ENCODE measurements around the gene NRL.

DNA sequence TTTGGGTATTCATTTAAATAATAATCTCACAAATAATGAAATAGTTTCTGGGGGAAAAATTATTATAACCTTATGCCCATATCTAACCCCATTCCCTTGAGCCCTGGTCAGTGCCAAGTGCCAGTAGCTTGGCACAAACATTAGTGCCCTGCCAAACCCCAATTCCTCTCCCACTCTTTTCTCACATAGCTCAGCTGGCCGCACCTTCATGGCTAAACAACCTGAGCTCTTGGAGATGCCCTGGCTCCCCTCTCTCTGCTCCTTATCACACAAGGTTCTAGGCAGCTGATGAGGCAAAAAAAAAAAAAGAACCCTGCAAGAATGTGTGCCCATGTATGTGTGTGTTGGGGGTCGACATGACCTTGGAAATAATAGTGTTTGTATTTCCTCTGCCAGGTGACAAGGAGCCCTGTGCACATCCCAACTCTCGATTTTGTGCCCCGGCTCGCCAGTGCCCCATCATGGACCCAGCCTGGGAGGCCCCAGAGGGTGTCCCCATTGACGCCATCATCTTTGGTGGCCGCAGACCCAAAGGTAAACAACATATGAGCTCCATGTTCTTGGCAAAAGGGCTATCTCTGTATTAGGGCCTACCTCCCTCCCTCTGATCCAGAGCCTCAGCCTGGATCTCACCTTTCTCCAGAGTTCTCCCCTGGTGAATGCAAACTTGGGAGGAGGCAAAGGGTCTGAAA lies 12.2 kb downstream of the NRL start:
- TF ChIP-seq, protein P1, sequence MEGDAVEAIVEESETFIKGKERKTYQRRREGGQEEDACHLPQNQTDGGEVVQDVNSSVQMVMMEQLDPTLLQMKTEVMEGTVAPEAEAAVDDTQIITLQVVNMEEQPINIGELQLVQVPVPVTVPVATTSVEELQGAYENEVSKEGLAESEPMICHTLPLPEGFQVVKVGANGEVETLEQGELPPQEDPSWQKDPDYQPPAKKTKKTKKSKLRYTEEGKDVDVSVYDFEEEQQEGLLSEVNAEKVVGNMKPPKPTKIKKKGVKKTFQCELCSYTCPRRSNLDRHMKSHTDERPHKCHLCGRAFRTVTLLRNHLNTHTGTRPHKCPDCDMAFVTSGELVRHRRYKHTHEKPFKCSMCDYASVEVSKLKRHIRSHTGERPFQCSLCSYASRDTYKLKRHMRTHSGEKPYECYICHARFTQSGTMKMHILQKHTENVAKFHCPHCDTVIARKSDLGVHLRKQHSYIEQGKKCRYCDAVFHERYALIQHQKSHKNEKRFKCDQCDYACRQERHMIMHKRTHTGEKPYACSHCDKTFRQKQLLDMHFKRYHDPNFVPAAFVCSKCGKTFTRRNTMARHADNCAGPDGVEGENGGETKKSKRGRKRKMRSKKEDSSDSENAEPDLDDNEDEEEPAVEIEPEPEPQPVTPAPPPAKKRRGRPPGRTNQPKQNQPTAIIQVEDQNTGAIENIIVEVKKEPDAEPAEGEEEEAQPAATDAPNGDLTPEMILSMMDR (IDR thresholded peaks at IDR 0.05) = no peak
- TF ChIP-seq POLR2AphosphoS5 (IDR thresholded peaks at IDR 0.05; ENCODE audit: low read depth, low read length) = no peak
